Fibroblast of lung (primary cell): Measurements from ENCODE around the gene HOXC11. TPM values are rescaled to one million over a fixed set of nuclear protein-coding genes. Genes with fewer than 3 reads are reported as not detected.

Experiments used
- DNase-seq, 2 donors: peaks; one replicate each; pipeline versions ENCODE4 v3.0.0 to v3.0.0-alpha.2; 2010; ENCODE audit warnings: low read depth in 2 of 2
- H2AFZ ChIP-seq: 2 replicates; pipeline ENCODE4 v1.5.1; 2012; ENCODE audit warnings: low read length, control low read depth, inconsistent platforms
- H3K27ac ChIP-seq: 2 replicates; pipeline ENCODE4 v1.5.1; 2011; ENCODE audit warnings: low read length, control low read depth; ENCODE audit not compliant: insufficient read depth
- H3K27me3 ChIP-seq: 2 replicates; pipeline ENCODE4 v1.5.1; 2011; ENCODE audit warnings: mild to moderate bottlenecking, low read length; ENCODE audit not compliant: control insufficient read depth, insufficient read depth
- H3K36me3 ChIP-seq: 2 replicates; pipeline ENCODE4 v1.5.1; 2011; ENCODE audit warnings: low read length; ENCODE audit not compliant: control insufficient read depth, insufficient read depth
- H3K4me1 ChIP-seq: 2 replicates; pipeline ENCODE4 v1.5.1; 2011; ENCODE audit warnings: low read length; ENCODE audit not compliant: control insufficient read depth, insufficient read depth; ENCODE audit errors: extremely low read depth
- H3K4me2 ChIP-seq: 2 replicates; pipeline ENCODE4 v1.5.1; 2011; ENCODE audit warnings: low read length, control low read depth; ENCODE audit not compliant: insufficient read depth; ENCODE audit errors: extremely low read depth
- H3K4me3 ChIP-seq, 4 experiments: fragments of 200-600 bp in 1 of 4; sonication (generic) in 1 of 4; replicated peaks in 1 of 4; 2 replicates each; pipeline ENCODE4 v1.5.1; 2011 to 2016; ENCODE audit warnings: low read length in 4 of 4, low read depth in 3 of 4, mild to moderate bottlenecking in 3 of 4, control low read depth in 2 of 4, inconsistent platforms in 1 of 4, mixed read lengths in 1 of 4; ENCODE audit not compliant: insufficient read depth in 1 of 4; ENCODE audit errors: control extremely low read depth in 1 of 4
- H3K79me2 ChIP-seq: 2 replicates; pipeline ENCODE4 v1.5.1; 2012; ENCODE audit warnings: mild to moderate bottlenecking, low read length, inconsistent platforms; ENCODE audit not compliant: control insufficient read depth, insufficient read depth
- H3K9ac ChIP-seq: 2 replicates; pipeline ENCODE4 v1.5.1; 2011; ENCODE audit warnings: mild to moderate bottlenecking, low read length, control low read depth; ENCODE audit not compliant: insufficient read depth
- H3K9me3 ChIP-seq: 2 replicates; pipeline ENCODE4 v1.5.1; 2012; ENCODE audit warnings: low read depth, low read length; ENCODE audit not compliant: control insufficient read depth, insufficient read depth
- H4K20me1 ChIP-seq: 2 replicates; pipeline ENCODE4 v1.5.1; 2011; ENCODE audit warnings: low read length; ENCODE audit not compliant: control insufficient read depth, insufficient read depth; ENCODE audit errors: extremely low read depth
- CTCF ChIP-seq, 2 donors: IDR thresholded peaks in 1 of 2; conservative IDR thresholded peaks in 1 of 2; 1 replicate in 1 of 2; 2 replicates in 1 of 2; pipeline ENCODE4 v1.5.1; 2011 to 2012; ENCODE audit warnings: low read length in 2 of 2, control low read depth in 1 of 2, inconsistent platforms in 1 of 2, low read depth in 1 of 2, mild to moderate bottlenecking in 1 of 2
- EZH2 ChIP-seq: IDR thresholded peaks from 2 replicates; pipeline ENCODE4 v1.5.1; 2012; ENCODE audit warnings: low read length, control low read depth, mild to moderate bottlenecking; ENCODE audit errors: missing control alignments
- polyA plus RNA-seq, 2 donors: library from polyadenylated mRNA; depleted of rRNA in 1 of 2; stranded (reverse) in 1 of 2; unstranded in 1 of 2; fragments of >200 nt; gene quantifications; 2 replicates each; pipeline ENCODE4 v1.2.1, GENCODE V29; 2011 to 2012; ENCODE audit warnings: missing spikeins in 1 of 2
- total RNA-seq: library from RNA; depleted of rRNA; stranded (reverse); fragments of >200 nt; gene quantifications from 2 replicates; pipeline ENCODE4 v1.2.1, GENCODE V29; 2014

HOXC11 gene
- total and polyA plus RNA-seq, 2 donors (not counting 1 experiment from before 2014, with no cell fraction given), result not detected

DNA sequence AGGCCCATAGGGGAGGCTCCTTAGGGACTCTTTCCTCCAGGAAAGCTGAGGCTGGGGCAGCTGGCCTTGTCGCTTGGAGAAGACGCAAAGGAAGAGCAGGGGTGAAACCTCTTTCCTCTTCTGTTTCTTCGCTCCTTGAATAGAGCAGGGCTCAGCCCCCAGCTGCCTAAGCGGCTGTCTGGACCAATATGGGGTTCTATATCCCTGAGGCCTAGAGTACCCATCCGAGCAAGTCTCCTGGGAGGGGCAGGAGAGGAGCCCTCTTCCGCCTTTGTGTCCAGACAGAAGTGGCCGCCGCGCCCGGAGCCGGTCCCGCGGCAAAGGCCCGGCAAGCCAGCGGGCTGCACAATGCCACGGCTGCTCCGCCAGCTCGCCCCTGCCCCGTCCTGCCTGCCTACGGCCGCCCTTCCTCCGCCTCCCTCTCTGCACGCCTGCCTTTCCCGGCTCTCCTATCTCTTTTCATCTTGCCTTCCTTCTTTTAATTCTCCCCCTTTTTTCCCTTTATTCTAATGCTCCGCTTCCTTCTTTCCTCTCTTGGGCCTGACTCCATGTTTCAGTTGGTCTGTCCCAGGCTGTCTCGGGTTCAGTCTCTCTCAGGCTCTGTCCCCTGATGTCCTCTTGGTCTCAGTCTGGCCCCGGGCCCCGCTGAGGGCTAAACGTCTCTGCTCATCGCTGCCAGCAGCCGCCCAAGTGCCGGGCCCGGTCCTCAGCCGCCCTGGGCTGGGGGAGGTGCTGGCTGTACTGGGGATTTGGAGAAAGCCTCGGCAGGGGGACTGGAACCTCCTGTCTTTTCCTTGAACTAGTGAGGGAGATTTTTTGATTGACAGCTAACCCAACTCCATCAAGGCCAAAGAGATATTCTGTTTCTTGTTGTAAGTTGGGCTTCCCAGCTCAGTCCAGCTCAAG is 24.5 kb downstream of the HOXC11 start:
- Histone ChIP-seq H3K9me3 (no peaks in the 10 kb centered on the region), H3K27me3 (peaks cover 83% of the 10 kb centered on the region), H3K4me1 (no peaks in the 10 kb centered on the region), H3K4me3 (no peak overlapping the region), H3K36me3 (no peaks in the 10 kb centered on the region), H3K27ac (no peak overlapping the region), H3K9ac (no peak overlapping the region), H3K4me2 (no peak overlapping the region), H2AFZ (no peak overlapping the region), H4K20me1 (no peaks in the 10 kb centered on the region), H3K79me2 (no peaks in the 10 kb centered on the region)
- no peak for TF ChIP-seq CTCF (conservative IDR thresholded peaks at IDR 0.05 in 1 of 2, IDR thresholded peaks at IDR 0.05 in 1 of 2; ENCODE audit: low read depth in 1 of 2, low read length in 2 of 2)
- peak; percentile 82 for TF ChIP-seq EZH2
- no peak for DNase-seq

GRCh38 chr12:53998110-53998899 is 25.4 kb downstream of the HOXC11 start:
- no peak overlapping the region for H3K4me3 ChIP-seq
- no peak overlapping the region for H2AFZ ChIP-seq
- no peaks in the 10 kb centered on the region for H4K20me1 ChIP-seq
- no peaks in the 10 kb centered on the region for H3K9me3 ChIP-seq
- TF ChIP-seq CTCF (conservative IDR thresholded peaks at IDR 0.05 in 1 of 2, IDR thresholded peaks at IDR 0.05 in 1 of 2; ENCODE audit: low read depth in 1 of 2, low read length in 2 of 2), result no peak
- TF ChIP-seq EZH2, result no peak
- H3K27ac ChIP-seq, result no peak overlapping the region
- H3K4me2 ChIP-seq, result no peak overlapping the region
- H3K79me2 ChIP-seq, result no peaks in the 10 kb centered on the region
- peaks cover 83% of the 10 kb centered on the region for H3K27me3 ChIP-seq
- H3K36me3 ChIP-seq, result no peaks in the 10 kb centered on the region
- no peaks in the 10 kb centered on the region for H3K4me1 ChIP-seq
- no peak for DNase-seq
- H3K9ac ChIP-seq, result no peak overlapping the region

DNA sequence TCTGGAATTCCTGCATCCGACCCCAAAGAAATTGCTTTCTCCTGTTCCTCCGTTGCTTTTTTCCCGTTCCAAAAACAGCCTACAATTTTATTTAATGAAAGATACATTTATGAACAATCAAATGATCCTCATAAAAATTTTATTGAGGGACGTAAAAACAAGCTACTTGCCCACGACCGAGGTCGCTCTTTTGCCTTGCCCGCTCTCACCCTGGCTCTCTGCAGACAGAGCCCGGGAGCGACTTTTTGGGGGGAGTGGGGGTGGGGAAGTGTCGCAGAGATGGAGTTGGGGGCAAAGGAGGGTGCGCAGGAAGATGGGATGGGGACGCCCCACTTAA is 25.9 kb downstream of the HOXC11 start:
- DNase-seq, result no peak
- Histone ChIP-seq H3K27ac (no peak overlapping the region), H3K27me3 (peaks cover 81% of the 10 kb centered on the region), H3K36me3 (no peaks in the 10 kb centered on the region), H3K4me3 (no peak overlapping the region), H3K4me2 (no peak overlapping the region), H3K9ac (no peak overlapping the region), H3K9me3 (no peaks in the 10 kb centered on the region), H4K20me1 (no peaks in the 10 kb centered on the region), H3K4me1 (no peaks in the 10 kb centered on the region), H3K79me2 (no peaks in the 10 kb centered on the region), H2AFZ (no peak overlapping the region)
- TF ChIP-seq CTCF (conservative IDR thresholded peaks at IDR 0.05 in 1 of 2, IDR thresholded peaks at IDR 0.05 in 1 of 2; ENCODE audit: low read depth in 1 of 2, low read length in 2 of 2), result no peak
- TF ChIP-seq EZH2, result no peak
